GM12878 (cell line): ENCODE data around the gene TBRG4. TPM values are rescaled to one million over a fixed set of nuclear protein-coding genes. Genes with fewer than 3 reads are reported as not detected.

Source experiments
- ATAC-seq: fragments of 200-7000 bp; cut with Tn5 transposase; 3 replicates; pipeline ENCODE4 v1.9.1; 2020; ENCODE audit warnings: mild to moderate bottlenecking, moderate library complexity
- BruUV-seq: library from RNA; stranded (reverse); fragments of 400-500 nt; replicated peaks from 2 replicates; lab custom pipeline; 2021; lab: Mats Ljungman, UMichigan
- CTCF ChIA-PET: fragments of 300-600 bp; sonication (Branson Sonifier 250); formaldehyde crosslinking; extraction: SDS; loops from one replicate; lab custom pipeline; 2021; ENCODE audit warnings: inconsistent platforms; lab: Yijun Ruan, JAX
- POLR2A ChIA-PET: fragments of 350-600 bp; formaldehyde crosslinking; extraction: SDS; loops from one replicate; lab custom pipeline; 2021; ENCODE audit warnings: inconsistent platforms; lab: Charles Lee
- RAD21 ChIA-PET: fragments of 300-600 bp; sonication (Branson Sonifier 250); formaldehyde crosslinking; loops from one replicate; lab custom pipeline; 2023; ENCODE audit warnings: antibody characterized with exemption; ENCODE audit not compliant: unreplicated experiment; lab: Charles Lee
- SMC1A ChIA-PET: fragments of 300-600 bp; sonication (Branson Sonifier 250); formaldehyde crosslinking; loops from one replicate; lab custom pipeline; 2023; ENCODE audit not compliant: unreplicated experiment, uncharacterized antibody; lab: Charles Lee
- DNase-seq: peaks from one replicate; pipeline ENCODE4 v3.0.0-alpha.2; 2011; ENCODE audit warnings: low read depth, low spot score
- FAIRE-seq: peaks from 3 replicates; lab custom pipeline; 2011; peaks lifted over from hg19 to GRCh38; lab: Jason Lieb, UNC
- H2AFZ ChIP-seq: 2 replicates; pipeline ENCODE4 v1.6.0; 2011; ENCODE audit warnings: low read depth, low read length, control low read depth; ENCODE audit not compliant: control insufficient read depth
- H3K27ac ChIP-seq: 2 replicates; pipeline ENCODE4 v1.5.1; 2011; ENCODE audit warnings: control low read depth; ENCODE audit not compliant: control insufficient read depth, insufficient read depth
- H3K27me3 ChIP-seq, 2 experiments: replicated peaks in 1 of 2; 2 replicates each; pipeline versions ENCODE4 v1.6.0 to v1.6.1; 2011; ENCODE audit warnings: low read length in 1 of 2; ENCODE audit not compliant: control insufficient read depth in 2 of 2, insufficient read depth in 2 of 2
- H3K36me3 ChIP-seq, 2 experiments: 2 replicates each; pipeline ENCODE4 v1.5.1; 2011; ENCODE audit warnings: low read length in 1 of 2; ENCODE audit not compliant: control insufficient read depth in 2 of 2, insufficient read depth in 2 of 2
- H3K4me1 ChIP-seq: 2 replicates; pipeline ENCODE4 v1.6.1; 2011; ENCODE audit warnings: mild to moderate bottlenecking, low read length, moderate library complexity, mixed read lengths; ENCODE audit not compliant: control insufficient read depth, insufficient read depth
- H3K4me2 ChIP-seq: 2 replicates; pipeline ENCODE4 v1.6.0; 2011; ENCODE audit warnings: control low read depth; ENCODE audit not compliant: control insufficient read depth, insufficient read depth
- H3K4me3 ChIP-seq: fragments of 200-600 bp; sonication (generic); 2 replicates; pipeline ENCODE4 v1.5.1; 2016
- H3K79me2 ChIP-seq: 2 replicates; pipeline ENCODE4 v1.6.0; 2011; ENCODE audit warnings: low read length; ENCODE audit not compliant: control insufficient read depth, insufficient read depth
- H3K9ac ChIP-seq: 2 replicates; pipeline ENCODE4 v1.8.0; 2011; ENCODE audit warnings: low read length, control low read depth, mixed read lengths; ENCODE audit not compliant: control insufficient read depth, insufficient read depth
- H3K9me3 ChIP-seq: replicated peaks from 3 replicates; pipeline ENCODE4 v1.5.1; 2011; ENCODE audit warnings: mild to moderate bottlenecking, low read length; ENCODE audit not compliant: control insufficient read depth, insufficient read depth
- H4K20me1 ChIP-seq: 2 replicates; pipeline ENCODE4 v1.6.0; 2011; ENCODE audit not compliant: control insufficient read depth, insufficient read depth
- PAX8 ChIP-seq: fragments of 450-650 bp; IDR thresholded peaks from 2 replicates; pipeline ENCODE4 v1.6.1; 2017; ENCODE audit warnings: mild to moderate bottlenecking, moderate library complexity
- SIX5 ChIP-seq: IDR thresholded peaks from 2 replicates; pipeline ENCODE4 v1.6.1; 2011; ENCODE audit warnings: mild to moderate bottlenecking, low read depth, low read length, moderate library complexity; ENCODE audit not compliant: severe bottlenecking
- WGBS: methylation state at CpG from one replicate; pipeline ENCODE4 v1.1.6; 2016; ENCODE audit warnings: low lambda C conversion rate; ENCODE audit not compliant: insufficient replicate concordance, insufficient coverage; ENCODE audit errors: missing lambda C conversion rate; 5-methylcytosine and 5-hydroxymethylcytosine counted together
- in situ Hi-C: fragments of 300-500 bp; cut with MboI; formaldehyde crosslinking; loops from 9 replicates; pipeline ENCODE4 v1.14.3; 2018; ENCODE audit warnings: mixed read lengths
- intact Hi-C: fragments of 100-400 bp; cut with micrococcal nuclease; formaldehyde crosslinking; loops from one replicate; pipeline ENCODE4 v1.14.2; 2022; ENCODE audit not compliant: unreplicated experiment
- polyA plus RNA-seq, 11 experiments: library from polyadenylated mRNA; depleted of rRNA in 4 of 11; unstranded in 6 of 11; stranded (reverse) in 5 of 11; fragments of >200 nt; fragmentation: Nextera tagmentation in 4 of 11; fragmentation: Illumina TruSeq in 1 of 11; extraction: Ambion mirVana in 4 of 11; extraction: Trizol in 1 of 11; gene quantifications; 1 replicate in 1 of 11; 2 replicates in 10 of 11; pipeline versions ENCODE4 v1.2.1 to v1.2.3, GENCODE V29; 2011 to 2016; ENCODE audit warnings: inconsistent platforms in 2 of 11, missing spikeins in 2 of 11, low read depth in 1 of 11
- total RNA-seq, 4 experiments: library from RNA; depleted of rRNA in 3 of 4; stranded (reverse); fragments of >200 nt in 3 of 4; fragmentation: Illumina TruSeq in 1 of 4; extraction: Trizol in 1 of 4; gene quantifications; 2 replicates each; pipeline versions ENCODE4 v1.2.1 to v1.2.3, GENCODE V29; 2013 to 2021
- TF ChIP-seq, protein P1 (sequence below): fragments of 450-650 bp; IDR thresholded peaks from 2 replicates; pipeline ENCODE4 v1.6.1; 2016; ENCODE audit warnings: mild to moderate bottlenecking, moderate library complexity, borderline replicate concordance

Gene TBRG4
- total and polyA plus RNA-seq, 10 of the 15 experiments (the other 5 are each of a cell fraction or from before 2014, with no cell fraction given) = 8.4 to 130 (median 118) TPM

DNA sequence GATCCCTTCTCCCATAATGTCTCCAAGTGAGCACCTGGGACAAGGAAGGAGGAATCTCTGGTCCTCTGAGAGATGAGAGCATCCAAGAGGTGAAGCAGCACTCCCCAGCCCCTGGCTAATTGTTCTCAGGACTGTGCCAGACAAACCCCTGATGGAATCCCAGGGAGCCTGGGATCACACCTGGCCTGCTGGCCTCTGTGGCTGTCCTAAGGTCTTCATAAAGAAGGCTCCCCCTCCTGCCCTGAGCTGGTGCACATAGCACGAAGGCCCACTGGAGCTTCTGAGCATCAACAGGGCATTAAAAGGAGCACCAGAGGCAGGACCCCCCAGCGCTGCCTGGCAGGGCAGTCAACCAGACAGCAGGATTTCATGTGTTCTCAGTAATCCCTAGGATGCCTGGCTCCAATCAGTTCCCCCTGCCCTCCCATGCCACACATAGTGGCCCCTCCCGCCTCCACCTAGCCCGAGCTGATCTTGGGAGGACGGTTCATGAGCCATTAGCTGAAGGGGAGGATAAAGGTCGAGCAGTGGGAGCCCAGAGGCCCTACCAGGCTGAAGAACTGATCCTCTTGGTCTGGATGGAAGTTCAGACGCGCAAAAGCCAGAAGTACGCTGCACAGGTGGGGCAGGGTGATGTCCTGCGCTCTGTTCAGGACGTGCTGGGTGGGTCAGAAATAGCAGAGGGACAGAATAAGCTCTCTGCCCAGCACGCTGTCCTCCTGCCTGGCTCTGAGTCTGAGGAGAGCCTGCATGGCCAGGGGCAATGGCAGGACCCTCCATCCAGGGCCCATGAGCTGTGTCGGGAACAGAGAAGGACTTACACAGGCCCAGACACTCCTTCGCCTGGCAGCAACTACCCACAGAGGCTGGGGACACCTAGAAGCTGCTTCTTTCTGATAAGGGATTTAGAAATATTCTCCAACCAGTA lies 8.4 kb downstream of the TBRG4 start:
- no peaks in the 10 kb centered on the region for H3K9me3 ChIP-seq
- no peak overlapping the region for H3K27ac ChIP-seq
- intact Hi-C loops = no loop called here
- no peak overlapping the region for H3K4me3 ChIP-seq
- ATAC-seq (no peak), FAIRE-seq (no peak), DNase-seq (no peak)
- no peak overlapping the region for H3K4me2 ChIP-seq
- no peak overlapping the region for H2AFZ ChIP-seq
- in situ Hi-C loops = no loop called here
- WGBS = 85% methylated on average over 12 of the region's 14 CpGs
- ChIA-PET POLR2A (no interaction called here), RAD21 (no interaction called here), SMC1A (no interaction called here), CTCF (no interaction called here)
- TF ChIP-seq, protein P1, sequence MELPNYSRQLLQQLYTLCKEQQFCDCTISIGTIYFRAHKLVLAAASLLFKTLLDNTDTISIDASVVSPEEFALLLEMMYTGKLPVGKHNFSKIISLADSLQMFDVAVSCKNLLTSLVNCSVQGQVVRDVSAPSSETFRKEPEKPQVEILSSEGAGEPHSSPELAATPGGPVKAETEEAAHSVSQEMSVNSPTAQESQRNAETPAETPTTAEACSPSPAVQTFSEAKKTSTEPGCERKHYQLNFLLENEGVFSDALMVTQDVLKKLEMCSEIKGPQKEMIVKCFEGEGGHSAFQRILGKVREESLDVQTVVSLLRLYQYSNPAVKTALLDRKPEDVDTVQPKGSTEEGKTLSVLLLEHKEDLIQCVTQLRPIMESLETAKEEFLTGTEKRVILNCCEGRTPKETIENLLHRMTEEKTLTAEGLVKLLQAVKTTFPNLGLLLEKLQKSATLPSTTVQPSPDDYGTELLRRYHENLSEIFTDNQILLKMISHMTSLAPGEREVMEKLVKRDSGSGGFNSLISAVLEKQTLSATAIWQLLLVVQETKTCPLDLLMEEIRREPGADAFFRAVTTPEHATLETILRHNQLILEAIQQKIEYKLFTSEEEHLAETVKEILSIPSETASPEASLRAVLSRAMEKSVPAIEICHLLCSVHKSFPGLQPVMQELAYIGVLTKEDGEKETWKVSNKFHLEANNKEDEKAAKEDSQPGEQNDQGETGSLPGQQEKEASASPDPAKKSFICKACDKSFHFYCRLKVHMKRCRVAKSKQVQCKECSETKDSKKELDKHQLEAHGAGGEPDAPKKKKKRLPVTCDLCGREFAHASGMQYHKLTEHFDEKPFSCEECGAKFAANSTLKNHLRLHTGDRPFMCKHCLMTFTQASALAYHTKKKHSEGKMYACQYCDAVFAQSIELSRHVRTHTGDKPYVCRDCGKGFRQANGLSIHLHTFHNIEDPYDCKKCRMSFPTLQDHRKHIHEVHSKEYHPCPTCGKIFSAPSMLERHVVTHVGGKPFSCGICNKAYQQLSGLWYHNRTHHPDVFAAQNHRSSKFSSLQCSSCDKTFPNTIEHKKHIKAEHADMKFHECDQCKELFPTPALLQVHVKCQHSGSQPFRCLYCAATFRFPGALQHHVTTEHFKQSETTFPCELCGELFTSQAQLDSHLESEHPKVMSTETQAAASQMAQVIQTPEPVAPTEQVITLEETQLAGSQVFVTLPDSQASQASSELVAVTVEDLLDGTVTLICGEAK = no peak
- TF ChIP-seq PAX8 (no peak), SIX5 (no peak)
- H4K20me1 ChIP-seq = peaks cover 6% of the 10 kb centered on the region; the same call in 1 of the 2 replicates
- no peak overlapping the region for H3K9ac ChIP-seq
- no TSS peak for BruUV-seq
- H3K27me3 ChIP-seq = no peaks in the 10 kb centered on the region
- peaks cover 49 to 57% of the 10 kb centered on the region in 2 experiments for H3K36me3 ChIP-seq
- H3K4me1 ChIP-seq = no peaks in the 10 kb centered on the region
- H3K79me2 ChIP-seq = peaks cover 17% of the 10 kb centered on the region
